Activated CD4-positive, alpha-beta T cell treated with anti-CD3 and anti-CD28 coated beads, Interleukin-2, amount 10 ng/mL, durations not matched to agents 7 days and 5 days (primary cell): ENCODE results near the gene GNAI2. TPM values are rescaled to one million over a fixed set of nuclear protein-coding genes. Genes with fewer than 3 reads are reported as not detected.

Source experiments
- CTCF ChIA-PET: fragments of 350-600 bp; sonication (Branson Sonifier 250); formaldehyde crosslinking; loops from one replicate; lab custom pipeline; 2021; ENCODE audit warnings: antibody characterized with exemption; lab: Charles Lee
- POLR2A ChIA-PET: fragments of 350-600 bp; sonication (Branson Sonifier 250); formaldehyde crosslinking; loops from one replicate; lab custom pipeline; 2021; ENCODE audit warnings: antibody characterized with exemption; lab: Charles Lee
- DNase-seq: peaks from one replicate; pipeline ENCODE4 v3.0.0-alpha.2; 2020
- H3K27ac Mint-ChIP-seq: one replicate; pipeline ENCODE4 v1.8.0; 2021; ENCODE audit warnings: mild to moderate bottlenecking, moderate library complexity, mixed read lengths
- H3K27me3 Mint-ChIP-seq: one replicate; pipeline ENCODE4 v1.8.0; 2021; ENCODE audit warnings: mixed read lengths
- H3K36me3 Mint-ChIP-seq: one replicate; pipeline ENCODE4 v1.8.0; 2021; ENCODE audit warnings: low read depth, mixed read lengths
- H3K4me1 Mint-ChIP-seq: one replicate; pipeline ENCODE4 v1.8.0; 2021; ENCODE audit warnings: mixed read lengths
- H3K4me3 Mint-ChIP-seq: one replicate; pipeline ENCODE4 v1.8.0; 2021; ENCODE audit warnings: mild to moderate bottlenecking, moderate library complexity, mixed read lengths
- H3K9me3 Mint-ChIP-seq: one replicate; pipeline ENCODE4 v1.8.0; 2021; ENCODE audit warnings: mixed read lengths
- total RNA-seq, 2 experiments: library from RNA; stranded (reverse); gene quantifications; one replicate each; pipeline ENCODE4 v1.2.3, GENCODE V29; 2021

The GNAI2 gene
- total RNA-seq, 2 experiments from 2014 or later = 489 to 524 TPM

DNA sequence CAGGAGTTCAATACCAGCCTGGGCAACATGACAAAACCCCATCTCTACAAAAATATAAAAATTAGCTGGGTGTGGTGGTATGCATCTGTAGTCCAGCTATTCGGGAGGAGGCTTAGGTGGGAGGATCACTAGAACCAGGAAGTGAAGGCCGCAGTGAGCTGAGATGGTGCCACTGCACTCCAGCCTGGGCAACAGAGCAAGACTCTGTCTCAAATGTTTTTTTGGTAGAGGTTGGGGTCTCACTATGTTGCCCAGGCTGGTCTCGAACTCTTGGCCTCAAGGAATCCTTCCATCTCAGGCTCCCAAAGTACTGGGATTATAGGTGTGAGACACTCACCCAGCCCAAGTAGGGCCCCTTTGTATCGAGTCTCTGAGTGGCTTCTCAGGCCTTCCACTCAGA lies 58.1 kb downstream of the GNAI2 start:
- no peaks in the 10 kb centered on the region for H3K9me3 Mint-ChIP-seq
- ChIA-PET POLR2A (no interaction called here), CTCF (interaction anchor here (0.6 to 3.8 kb wide), 4 partner anchors 11 to 95 kb away, joined by 3 to 10 read pairs (median 4); no protein-coding TSS in a partner anchor)
- peaks cover 1% of the 10 kb centered on the region for H3K36me3 Mint-ChIP-seq
- peak overlapping the region; percentile 95 for H3K27ac Mint-ChIP-seq
- no peak overlapping the region for H3K4me3 Mint-ChIP-seq
- H3K27me3 Mint-ChIP-seq = no peaks in the 10 kb centered on the region
- peaks cover 39% of the 10 kb centered on the region for H3K4me1 Mint-ChIP-seq
- peak; percentile 5 for DNase-seq

GRCh38 chr3:50294492-50295403 lies 58.7 kb downstream of the GNAI2 start:
- DNase-seq = no peak
- ChIA-PET CTCF (interaction anchor here (1.3 to 3.8 kb wide), 4 partner anchors 27 to 56 kb away, joined by 3 to 10 read pairs (median 6); partner anchors contain the start of genes CYB561D2, HYAL2 and NPRL2), POLR2A (no interaction called here)
- Mint-ChIP-seq H3K4me1 (peaks cover 40% of the 10 kb centered on the region), H3K27ac (peak overlapping the region; percentile 9), H3K27me3 (no peaks in the 10 kb centered on the region), H3K9me3 (no peaks in the 10 kb centered on the region), H3K4me3 (no peak overlapping the region), H3K36me3 (peaks cover 1% of the 10 kb centered on the region)

DNA sequence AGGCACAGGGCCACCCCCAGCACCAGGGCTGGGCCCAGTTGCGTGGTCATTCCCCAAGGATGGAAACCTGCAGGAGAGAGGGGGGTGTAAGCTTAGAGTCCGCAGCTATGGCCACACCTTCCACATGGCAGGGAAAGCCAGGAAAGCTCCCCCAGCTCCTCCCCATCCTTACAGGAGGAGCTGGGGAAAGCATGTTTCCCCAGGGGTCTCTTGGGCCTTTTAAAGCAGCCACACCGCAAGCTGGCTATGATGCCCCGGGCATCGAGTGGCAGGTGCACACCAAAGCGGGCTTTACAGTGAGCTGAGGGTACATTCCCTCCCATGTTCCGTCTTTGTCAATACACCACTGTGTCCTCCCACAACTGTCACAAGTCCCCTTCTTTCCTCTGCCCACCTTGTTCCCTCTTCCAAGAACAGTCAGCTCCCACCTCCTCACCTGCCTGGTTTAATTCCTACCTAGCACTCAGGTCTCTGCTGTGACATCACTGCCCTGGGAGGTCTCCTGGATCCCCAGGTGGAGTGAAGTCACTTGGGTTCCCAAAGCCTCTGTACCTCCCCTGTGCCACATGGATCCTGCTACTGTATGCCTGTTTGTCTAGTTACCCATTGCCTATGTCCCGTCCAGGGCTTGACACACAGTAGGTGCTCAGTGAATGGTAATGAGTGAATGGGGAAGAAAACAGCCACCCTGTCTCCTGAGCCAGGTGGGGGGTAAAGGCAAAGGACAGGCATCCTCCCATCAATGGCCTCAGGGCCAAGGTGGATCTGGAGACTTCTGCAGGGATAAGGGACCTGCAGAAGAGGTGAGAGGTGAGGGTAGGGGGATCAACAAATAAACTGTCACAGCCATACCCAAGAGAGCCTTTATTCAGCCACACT lies 59.8 kb downstream of the GNAI2 start:
- CTCF ChIA-PET = interaction anchor here (1.0 to 4.5 kb wide), 5 partner anchors 26 to 55 kb away, joined by 3 to 21 read pairs (median 5); partner anchors contain the start of genes CYB561D2, HYAL2 and NPRL2

DNA sequence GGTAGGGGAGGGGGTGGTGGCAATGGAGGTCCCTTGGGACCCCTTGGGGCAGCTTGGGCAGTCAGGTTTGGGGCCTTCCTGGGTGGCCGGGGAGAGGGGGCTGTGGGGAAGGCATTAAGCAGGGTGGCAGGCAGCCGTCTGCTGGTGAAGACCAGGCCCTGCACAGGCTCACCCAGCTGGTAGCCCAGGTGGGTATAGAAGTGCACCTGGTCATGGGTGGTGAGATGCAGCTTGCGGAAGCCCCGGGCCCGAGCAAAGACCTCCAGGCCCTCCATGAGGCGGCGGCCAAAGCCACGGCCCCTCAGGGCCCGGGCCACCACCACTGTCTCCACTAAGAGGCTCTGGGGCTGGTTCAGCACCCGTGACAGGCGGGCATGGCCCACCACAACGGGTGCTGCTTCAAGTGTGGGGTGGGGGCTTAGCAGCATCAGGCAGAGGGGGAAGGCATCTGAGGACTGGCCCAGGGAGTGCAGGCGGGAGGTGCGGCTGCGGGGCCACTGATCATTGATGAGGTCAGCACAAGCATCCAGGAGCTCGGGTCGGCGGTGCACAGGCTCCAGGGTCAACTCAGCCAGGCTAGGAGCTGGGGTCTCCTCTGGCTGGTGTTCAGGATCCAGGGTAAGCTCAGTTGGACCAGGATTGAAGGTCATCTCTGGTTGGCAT lies 60.8 kb downstream of the GNAI2 start:
- peak overlapping the region; percentile 71 for H3K27ac Mint-ChIP-seq
- no peaks in the 10 kb centered on the region for H3K27me3 Mint-ChIP-seq
- H3K4me1 Mint-ChIP-seq = peaks cover 42% of the 10 kb centered on the region
- H3K36me3 Mint-ChIP-seq = peaks cover 1% of the 10 kb centered on the region
- POLR2A ChIA-PET = interaction anchor here (0.6 kb wide), 1 partner anchor 28 kb away, joined by 5 read pairs; the partner anchor contains the start of gene SEMA3B
- no peaks in the 10 kb centered on the region for H3K9me3 Mint-ChIP-seq
- CTCF ChIA-PET = interaction anchor here (0.6 to 4.5 kb wide), 5 partner anchors 10 to 68 kb away, joined by 3 to 21 read pairs (median 4); partner anchors contain the start of gene HYAL2
- no peak overlapping the region for H3K4me3 Mint-ChIP-seq
- DNase-seq = peak; percentile 6

More for the DNA sequence above, 59.8 kb downstream of the GNAI2 start:
- no peaks in the 10 kb centered on the region for H3K9me3 Mint-ChIP-seq
- DNase-seq = no peak
- peaks cover 44% of the 10 kb centered on the region for H3K4me1 Mint-ChIP-seq
- no peak overlapping the region for H3K4me3 Mint-ChIP-seq
- no peak overlapping the region for H3K27ac Mint-ChIP-seq
- H3K27me3 Mint-ChIP-seq = no peaks in the 10 kb centered on the region
- POLR2A ChIA-PET = no interaction called here
- H3K36me3 Mint-ChIP-seq = peaks cover 1% of the 10 kb centered on the region

DNA sequence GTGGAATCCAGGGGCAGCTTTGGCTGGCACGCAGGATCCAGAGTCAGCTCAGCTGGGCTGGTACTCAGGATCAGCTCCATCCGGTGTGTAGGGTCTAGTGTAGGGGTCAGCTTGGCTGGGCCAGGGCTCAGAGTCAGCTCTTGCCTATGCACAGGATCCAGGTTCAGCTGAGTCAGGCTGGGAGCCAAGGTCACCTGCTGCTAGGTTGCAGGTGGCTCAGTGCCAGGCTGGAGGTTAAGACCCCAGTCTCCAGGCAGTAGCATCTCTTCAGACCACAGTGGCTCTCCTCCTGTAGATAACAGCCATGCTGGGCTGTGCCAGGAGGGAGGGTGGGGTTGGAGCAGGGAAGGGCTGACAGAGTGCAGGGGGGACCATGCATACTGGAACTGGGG lies 61.4 kb downstream of the GNAI2 start:
- H3K27ac Mint-ChIP-seq = peak overlapping the region; percentile 100
- no peaks in the 10 kb centered on the region for H3K9me3 Mint-ChIP-seq
- no peaks in the 10 kb centered on the region for H3K27me3 Mint-ChIP-seq
- H3K36me3 Mint-ChIP-seq = peaks cover 1% of the 10 kb centered on the region
- DNase-seq = no peak
- ChIA-PET POLR2A (interaction anchor here (0.6 kb wide), 1 partner anchor 28 kb away, joined by 5 read pairs; the partner anchor contains the start of gene SEMA3B), CTCF (interaction anchor here (0.6 to 4.5 kb wide), 7 partner anchors 9 to 68 kb away, joined by 3 to 21 read pairs (median 4); partner anchors contain the start of genes HYAL2 and LSMEM2)
- H3K4me1 Mint-ChIP-seq = peaks cover 41% of the 10 kb centered on the region
- peak overlapping the region; percentile 95 for H3K4me3 Mint-ChIP-seq

- Mint-ChIP-seq H3K4me1 (peaks cover 35% of the 10 kb centered on the region), H3K9me3 (no peaks in the 10 kb centered on the region), H3K27ac (peak overlapping the region; percentile 100), H3K4me3 (peak overlapping the region; percentile 95), H3K27me3 (no peaks in the 10 kb centered on the region), H3K36me3 (peaks cover 1% of the 10 kb centered on the region)
- ChIA-PET CTCF (interaction anchor here (0.6 to 4.5 kb wide), 15 partner anchors 9 to 294 kb away, joined by 3 to 21 read pairs (median 6); partner anchors contain the start of genes CYB561D2, GNAI2, HYAL2 and LSMEM2), POLR2A (no interaction called here)
- DNase-seq = peak; percentile 8
These were observed 62.1 kb downstream of the GNAI2 start for GRCh38 chr3:50297896-50298725.

DNA sequence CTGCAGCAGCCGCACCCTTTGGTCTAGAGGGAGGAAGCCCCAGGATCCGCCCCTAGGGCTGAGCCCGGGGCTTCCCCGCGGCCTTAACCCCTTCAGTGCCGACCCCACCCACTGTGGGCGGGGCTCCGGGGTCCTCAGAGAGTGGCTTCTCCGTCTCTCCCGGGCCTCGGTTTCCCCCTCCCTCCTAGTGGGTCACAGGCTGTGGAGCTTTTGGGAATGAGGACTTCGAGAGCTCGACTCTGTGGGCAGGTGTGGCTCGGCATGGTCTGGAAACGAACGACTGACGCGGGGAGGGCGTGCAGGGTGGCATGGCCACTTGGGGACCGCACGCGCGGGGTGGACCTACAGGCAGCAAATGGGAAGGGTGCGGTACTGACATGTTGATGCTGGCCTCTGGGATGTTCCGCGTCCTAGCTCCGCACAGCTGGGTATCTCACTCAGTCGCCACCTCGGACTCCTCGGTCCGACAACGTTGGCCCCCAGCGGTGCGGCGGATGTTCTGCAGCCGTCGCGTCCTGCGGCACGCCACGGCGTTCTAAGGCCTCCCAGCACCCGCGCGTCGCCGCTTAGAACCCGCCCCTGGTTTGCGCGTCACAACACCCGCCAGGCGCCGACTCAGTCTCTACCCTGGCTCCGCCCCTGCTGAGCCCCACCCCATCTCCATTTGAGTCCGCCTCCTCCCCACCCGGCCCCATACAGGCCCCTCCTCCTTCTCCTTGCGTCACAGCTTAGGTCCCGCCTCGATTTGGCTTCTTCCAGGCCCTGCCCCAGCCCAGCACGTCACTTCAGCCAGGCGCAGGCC lies 63.0 kb downstream of the GNAI2 start, which contains the start of the genes HYAL3 and NAA80:
Gene HYAL3 (minus strand): TSS at position 570 of the 802 bp plus-strand sequence. CDS start 3,803 bp downstream, outside the sequence.
Gene NAA80 (minus strand): TSS at position 570 of the 802 bp plus-strand sequence. CDS start 1,942 bp downstream, outside the sequence.
- ChIA-PET CTCF (interaction anchor here (0.7 to 4.5 kb wide), 19 partner anchors 10 to 293 kb away, joined by 3 to 21 read pairs (median 6); partner anchors contain the start of genes CYB561D2, GNAI2, HYAL2 and LSMEM2), POLR2A (interaction anchor here (0.7 to 1.1 kb wide), 2 partner anchors 38 to 52 kb away, joined by 3 read pairs; partner anchors contain the start of genes CYB561D2 and NPRL2)
- peak within 1 kb of the TSS; percentile 95 for H3K4me3 Mint-ChIP-seq
- peak; percentile 99 for DNase-seq
- no peaks in the 10 kb centered on the region for H3K27me3 Mint-ChIP-seq
- peaks cover 30% of the 10 kb centered on the region for H3K4me1 Mint-ChIP-seq
- peak within 1 kb of the TSS; percentile 100 for H3K27ac Mint-ChIP-seq
- H3K36me3 Mint-ChIP-seq = peaks cover 1% of the 10 kb centered on the region
- no peaks in the 10 kb centered on the region for H3K9me3 Mint-ChIP-seq

GRCh38 chr3:50299638-50299928 lies 63.6 kb downstream of the GNAI2 start:
- Mint-ChIP-seq H3K36me3 (peaks cover 1% of the 10 kb centered on the region), H3K27me3 (no peaks in the 10 kb centered on the region), H3K9me3 (no peaks in the 10 kb centered on the region), H3K4me3 (peak overlapping the region; percentile 95), H3K4me1 (peaks cover 30% of the 10 kb centered on the region), H3K27ac (peak overlapping the region; percentile 100)
- CTCF ChIA-PET = interaction anchor here (0.7 to 4.5 kb wide), 15 partner anchors 10 to 105 kb away, joined by 3 to 21 read pairs (median 6); partner anchors contain the start of genes GNAI2, HYAL2, RASSF1 and TUSC2
- no peak for DNase-seq
- POLR2A ChIA-PET = interaction anchor here (0.7 to 1.1 kb wide), 2 partner anchors 38 to 51 kb away, joined by 3 read pairs; partner anchors contain the start of genes CYB561D2 and NPRL2

DNA sequence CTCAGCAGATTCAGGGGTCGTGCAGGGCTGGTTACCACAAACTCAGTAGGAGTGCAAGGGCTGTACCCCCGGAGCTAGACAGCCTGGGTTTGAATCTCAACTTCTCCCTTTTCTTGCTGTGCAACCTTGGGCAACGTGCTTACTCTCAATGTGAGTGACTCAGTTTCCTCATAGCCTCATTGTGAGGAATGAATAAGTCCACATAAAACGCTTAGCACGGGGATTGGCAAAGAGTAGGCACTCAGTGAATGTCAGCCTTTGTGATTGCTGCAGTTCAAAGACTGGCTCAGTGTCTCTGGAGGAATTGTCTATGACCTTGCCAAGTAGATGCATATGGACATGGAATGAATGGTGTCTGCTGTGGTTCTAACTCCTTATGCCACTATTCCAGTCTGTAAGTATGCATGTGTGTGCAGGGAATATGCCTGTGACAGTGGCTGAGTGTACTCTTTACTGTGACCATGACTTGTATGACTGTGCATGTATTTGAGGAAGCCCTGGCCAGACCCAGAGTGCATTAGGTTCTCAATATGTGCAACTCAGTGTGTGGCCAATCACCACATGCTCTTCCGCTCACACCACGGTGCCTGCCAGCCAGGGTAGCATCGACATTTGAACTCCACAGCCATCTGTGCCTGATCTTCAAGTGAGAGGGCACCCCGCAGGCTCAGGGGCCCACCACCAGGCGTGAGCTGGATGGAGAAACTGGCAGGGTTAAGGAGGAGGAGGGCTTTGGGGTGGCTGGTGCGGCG lies 64.1 kb downstream of the GNAI2 start:
- CTCF ChIA-PET = interaction anchor here (0.7 to 4.5 kb wide), 14 partner anchors 11 to 105 kb away, joined by 3 to 21 read pairs (median 6); partner anchors contain the start of genes HYAL2, RASSF1 and TUSC2
- peak overlapping the region; percentile 95 for H3K4me3 Mint-ChIP-seq

More for the DNA sequence above, 64.1 kb downstream of the GNAI2 start:
- H3K9me3 Mint-ChIP-seq = no peaks in the 10 kb centered on the region
- H3K27ac Mint-ChIP-seq = peak overlapping the region; percentile 100
- H3K36me3 Mint-ChIP-seq = peaks cover 1% of the 10 kb centered on the region
- H3K27me3 Mint-ChIP-seq = no peaks in the 10 kb centered on the region
- H3K4me1 Mint-ChIP-seq = peaks cover 30% of the 10 kb centered on the region
- DNase-seq = peak; percentile 6
- POLR2A ChIA-PET = interaction anchor here (0.7 to 1.1 kb wide), 2 partner anchors 37 to 51 kb away, joined by 3 read pairs; partner anchors contain the start of genes CYB561D2 and NPRL2
